BLaER1 (cell line): ENCODE data around the gene DLL1.
A peak's percentile ranks its signal among the peaks of the same experiment; 100 is the strongest.

ENCODE experiments used
- H3K27ac ChIP-seq: shearing (Covaris generic); formaldehyde crosslinking; 2 replicates; pipeline ENCODE4 v1.8.1; 2022
- H3K27me3 ChIP-seq: shearing (Covaris generic); formaldehyde crosslinking; 2 replicates; pipeline ENCODE4 v1.8.1; 2022
- H3K36me3 ChIP-seq: shearing (Covaris generic); formaldehyde crosslinking; 2 replicates; pipeline ENCODE4 v1.8.1; 2022
- H3K4me1 ChIP-seq: shearing (Covaris generic); formaldehyde crosslinking; 2 replicates; pipeline ENCODE4 v1.8.1; 2022
- H3K4me2 ChIP-seq: shearing (Covaris generic); formaldehyde crosslinking; 2 replicates; pipeline ENCODE4 v1.8.1; 2022
- H3K4me3 ChIP-seq: shearing (Covaris generic); formaldehyde crosslinking; 2 replicates; pipeline ENCODE4 v1.8.1; 2022
- H3K9ac ChIP-seq: shearing (Covaris generic); formaldehyde crosslinking; 2 replicates; pipeline ENCODE4 v1.8.1; 2022
- H3K9me3 ChIP-seq: shearing (Covaris generic); formaldehyde crosslinking; 2 replicates; pipeline ENCODE4 v1.8.1; 2022
- H4K20me1 ChIP-seq: shearing (Covaris generic); formaldehyde crosslinking; 2 replicates; pipeline ENCODE4 v1.8.1; 2022
- Cebpa-rat ChIP-seq: shearing (Covaris generic); IDR thresholded peaks from 2 replicates; pipeline ENCODE4 v1.8.1; 2022

DLL1 gene

GRCh38 chr6:170261643-170262488 is 29.0 kb downstream of the DLL1 start:
- Histone ChIP-seq H4K20me1 (no peaks in the 10 kb centered on the region), H3K27me3 (peaks cover 7% of the 10 kb centered on the region; the same call in 1 of the 2 replicates), H3K4me2 (no peak overlapping the region), H3K36me3 (no peaks in the 10 kb centered on the region), H3K27ac (no peak overlapping the region), H3K4me3 (no peak overlapping the region), H3K9ac (no peak overlapping the region), H3K4me1 (peaks cover 17% of the 10 kb centered on the region), H3K9me3 (no peaks in the 10 kb centered on the region)
- TF ChIP-seq Cebpa-rat = no peak

DNA sequence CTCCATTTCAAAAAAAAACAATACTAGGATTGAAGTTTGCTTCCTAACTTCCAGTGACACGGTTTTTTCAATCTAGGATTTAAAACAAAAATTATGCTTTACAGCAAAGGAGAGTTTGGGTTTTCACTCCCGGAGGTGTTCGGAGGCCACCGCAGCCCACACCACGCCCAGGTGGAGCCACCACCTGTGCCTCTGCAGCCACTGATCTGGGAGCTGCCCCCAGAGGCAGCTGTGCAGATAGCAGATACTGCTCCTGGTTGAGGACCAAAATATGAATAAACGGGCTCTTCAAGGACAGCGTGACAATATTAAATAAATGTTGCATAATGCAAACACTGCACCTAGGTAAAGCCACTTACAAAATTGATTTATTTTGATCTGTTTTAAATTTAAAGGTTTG is 30.2 kb downstream of the DLL1 start:
- Histone ChIP-seq H4K20me1 (no peaks in the 10 kb centered on the region), H3K36me3 (no peaks in the 10 kb centered on the region), H3K9me3 (no peaks in the 10 kb centered on the region), H3K9ac (no peak overlapping the region), H3K4me3 (no peak overlapping the region), H3K27me3 (peaks cover 7% of the 10 kb centered on the region; the same call in 1 of the 2 replicates), H3K4me1 (peaks cover 19% of the 10 kb centered on the region), H3K27ac (no peak overlapping the region), H3K4me2 (no peak overlapping the region)
- no peak for TF ChIP-seq Cebpa-rat

- H3K9me3 ChIP-seq = no peaks in the 10 kb centered on the region
- peaks cover 16% of the 10 kb centered on the region for H3K4me1 ChIP-seq
- no peaks in the 10 kb centered on the region for H3K36me3 ChIP-seq
- no peak for TF ChIP-seq Cebpa-rat
- H3K27me3 ChIP-seq = peaks cover 7% of the 10 kb centered on the region; the same call in 1 of the 2 replicates
- no peaks in the 10 kb centered on the region for H4K20me1 ChIP-seq
- H3K27ac ChIP-seq = no peak overlapping the region
- no peak overlapping the region for H3K4me2 ChIP-seq
- no peak overlapping the region for H3K9ac ChIP-seq
- no peak overlapping the region for H3K4me3 ChIP-seq
Observed at GRCh38 chr6:170259278-170259677, 31.6 kb downstream of the DLL1 start.

DNA sequence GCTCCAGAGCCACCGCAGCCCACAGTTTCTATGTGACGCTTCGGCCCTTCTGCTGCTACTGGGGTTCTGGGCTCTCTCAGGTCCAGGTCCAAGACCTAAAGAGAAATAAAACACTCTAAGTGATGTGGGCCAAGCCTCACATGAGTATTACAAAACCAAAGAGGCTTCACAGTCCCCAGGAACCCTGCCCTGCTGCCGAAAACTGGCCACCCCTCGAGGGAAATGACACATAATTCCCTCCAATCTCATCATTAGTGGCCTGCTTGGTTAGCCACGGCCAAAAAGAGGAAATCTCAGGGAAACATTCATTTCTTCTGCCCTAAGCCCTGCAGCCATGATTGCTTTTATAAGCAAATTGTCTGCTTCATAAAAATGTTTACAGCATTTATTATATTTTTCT is 32.5 kb downstream of the DLL1 start:
- Histone ChIP-seq H3K36me3 (no peaks in the 10 kb centered on the region), H3K27ac (no peak overlapping the region), H3K4me2 (no peak overlapping the region), H3K9me3 (no peaks in the 10 kb centered on the region), H4K20me1 (no peaks in the 10 kb centered on the region), H3K27me3 (peaks cover 7% of the 10 kb centered on the region; the same call in 1 of the 2 replicates), H3K4me3 (no peak overlapping the region), H3K9ac (no peak overlapping the region), H3K4me1 (peaks cover 16% of the 10 kb centered on the region)
- no peak for TF ChIP-seq Cebpa-rat

GRCh38 chr6:170257376-170257775 is 33.5 kb downstream of the DLL1 start:
- no peaks in the 10 kb centered on the region for H3K36me3 ChIP-seq
- peaks cover 16% of the 10 kb centered on the region for H3K4me1 ChIP-seq
- H3K27ac ChIP-seq = no peak overlapping the region
- TF ChIP-seq Cebpa-rat = no peak
- H3K4me2 ChIP-seq = peak overlapping the region; percentile 23
- no peak overlapping the region for H3K9ac ChIP-seq
- H3K9me3 ChIP-seq = no peaks in the 10 kb centered on the region
- H4K20me1 ChIP-seq = no peaks in the 10 kb centered on the region
- peaks cover 6% of the 10 kb centered on the region; the same call in 1 of the 2 replicates for H3K27me3 ChIP-seq
- H3K4me3 ChIP-seq = no peak overlapping the region

- no peaks in the 10 kb centered on the region for H4K20me1 ChIP-seq
- peaks cover 16% of the 10 kb centered on the region for H3K4me1 ChIP-seq
- H3K36me3 ChIP-seq = no peaks in the 10 kb centered on the region
- H3K4me2 ChIP-seq = no peak overlapping the region
- H3K4me3 ChIP-seq = no peak overlapping the region
- no peak overlapping the region for H3K9ac ChIP-seq
- H3K9me3 ChIP-seq = no peaks in the 10 kb centered on the region
- H3K27ac ChIP-seq = no peak overlapping the region
- TF ChIP-seq Cebpa-rat = no peak
- no peaks in the 10 kb centered on the region for H3K27me3 ChIP-seq
Observed at GRCh38 chr6:170256641-170257040, 34.2 kb downstream of the DLL1 start.

DNA sequence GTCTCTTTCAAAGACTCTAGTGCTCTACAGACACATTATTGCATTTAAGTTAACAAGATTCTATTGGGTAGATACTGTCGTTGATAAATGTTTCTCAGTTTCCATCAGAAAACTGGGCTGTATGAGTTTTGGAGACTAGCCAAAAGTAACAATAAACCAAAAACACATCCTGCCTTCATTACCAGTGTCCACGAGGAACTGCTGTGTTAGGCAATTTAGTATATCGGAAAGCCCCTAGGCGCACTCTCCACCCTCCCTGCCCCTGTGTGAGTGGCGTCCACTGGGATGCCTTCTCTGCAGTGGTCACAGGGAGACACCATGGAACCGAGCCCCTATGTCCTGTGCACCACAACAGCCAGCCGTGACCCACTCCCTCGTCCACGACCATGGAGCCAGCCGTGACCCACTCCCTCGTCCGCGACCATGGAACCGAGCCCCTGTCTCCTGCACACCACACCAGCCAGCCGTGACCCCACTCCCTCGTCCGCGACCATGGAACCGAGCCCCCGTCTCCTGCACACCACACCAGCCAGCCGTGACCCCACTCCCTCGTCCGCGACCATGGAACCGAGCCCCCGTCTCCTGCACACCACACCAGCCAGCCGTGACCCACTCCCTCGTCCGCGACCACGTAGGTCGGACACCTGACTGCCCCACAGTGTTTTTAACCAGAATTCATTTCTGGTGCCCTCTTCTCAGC is 35.3 kb downstream of the DLL1 start:
- Histone ChIP-seq H3K27ac (no peak overlapping the region), H3K27me3 (no peaks in the 10 kb centered on the region), H3K9me3 (no peaks in the 10 kb centered on the region), H3K9ac (no peak overlapping the region), H3K4me1 (peaks cover 16% of the 10 kb centered on the region), H3K4me2 (peak overlapping the region; percentile 26), H3K36me3 (no peaks in the 10 kb centered on the region), H3K4me3 (no peak overlapping the region), H4K20me1 (no peaks in the 10 kb centered on the region)
- TF ChIP-seq Cebpa-rat = no peak

DNA sequence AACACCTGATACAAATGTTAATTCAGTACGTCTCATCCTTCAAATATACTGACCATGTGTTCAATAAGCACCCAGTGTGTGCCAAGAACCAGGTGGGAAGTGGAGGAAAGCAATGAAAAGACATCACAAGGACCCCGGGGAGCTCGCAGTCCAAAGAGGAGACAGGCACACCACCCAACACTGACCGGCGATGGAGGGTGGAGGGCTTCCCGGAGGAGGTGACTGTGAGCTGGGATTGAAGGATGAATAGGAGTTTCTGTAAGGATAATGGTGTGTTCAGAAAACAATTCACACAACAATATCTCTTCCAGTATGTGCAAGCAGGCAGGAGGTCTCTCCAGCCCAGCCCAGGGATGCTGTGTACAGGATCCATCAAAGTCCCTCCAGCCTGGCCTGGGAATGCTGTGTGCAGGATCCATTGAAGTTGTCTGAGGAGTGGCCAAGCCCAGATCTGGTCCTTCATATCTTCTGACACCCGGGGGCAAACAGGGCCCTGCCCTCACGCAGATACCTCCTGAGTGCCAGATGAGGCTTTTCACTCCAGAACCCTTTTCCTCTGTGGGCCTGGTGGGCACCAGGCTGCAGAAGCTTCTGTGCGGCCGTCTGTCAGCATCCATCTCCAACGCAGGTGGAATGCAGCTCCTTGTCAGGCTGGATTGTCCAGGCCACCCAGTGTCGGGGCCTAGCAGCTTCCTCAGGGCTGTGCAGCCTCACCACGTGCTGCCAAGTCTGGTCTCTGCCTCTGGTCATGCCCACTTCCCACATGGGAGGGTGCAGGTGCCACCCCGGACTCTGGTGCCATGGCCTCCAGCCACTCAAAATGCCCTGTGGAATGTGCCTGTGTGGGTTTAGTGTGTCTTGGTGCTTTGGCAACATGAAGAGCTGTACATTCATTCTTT is 36.3 kb downstream of the DLL1 start:
- no peak overlapping the region for H3K4me2 ChIP-seq
- H3K36me3 ChIP-seq = no peaks in the 10 kb centered on the region
- no peak for TF ChIP-seq Cebpa-rat
- peaks cover 16% of the 10 kb centered on the region for H3K4me1 ChIP-seq
- H3K9ac ChIP-seq = no peak overlapping the region
- no peaks in the 10 kb centered on the region for H3K27me3 ChIP-seq
- H3K4me3 ChIP-seq = no peak overlapping the region
- no peak overlapping the region for H3K27ac ChIP-seq
- no peaks in the 10 kb centered on the region for H4K20me1 ChIP-seq
- H3K9me3 ChIP-seq = no peaks in the 10 kb centered on the region

DNA sequence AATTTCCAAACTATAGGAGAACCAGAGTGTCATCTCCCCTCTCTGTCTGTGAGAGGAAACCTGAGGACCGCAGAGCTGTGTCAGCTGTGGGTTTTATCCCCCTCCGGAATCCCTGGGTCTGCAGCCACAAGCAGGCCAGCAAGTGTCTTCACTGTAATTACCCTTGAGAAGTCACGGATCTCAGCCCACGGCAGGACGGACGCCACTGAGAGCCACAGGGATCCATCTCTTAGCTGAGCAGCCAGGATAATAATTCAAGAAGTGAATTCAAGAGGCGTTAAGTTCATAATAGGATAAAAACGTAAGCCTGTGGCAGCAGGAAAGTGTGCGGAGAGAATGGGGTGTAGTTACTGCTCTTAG is 37.0 kb downstream of the DLL1 start:
- Histone ChIP-seq H3K4me1 (peaks cover 16% of the 10 kb centered on the region), H3K9me3 (no peaks in the 10 kb centered on the region), H3K9ac (no peak overlapping the region), H3K36me3 (no peaks in the 10 kb centered on the region), H3K27me3 (no peaks in the 10 kb centered on the region), H3K27ac (no peak overlapping the region), H3K4me2 (no peak overlapping the region), H4K20me1 (no peaks in the 10 kb centered on the region), H3K4me3 (no peak overlapping the region)
- TF ChIP-seq Cebpa-rat = no peak
